ENCODE measurements around the gene RUNX2.
A peak's percentile ranks its signal among the peaks of the same experiment; 100 is the strongest.

Gene RUNX2

DNA sequence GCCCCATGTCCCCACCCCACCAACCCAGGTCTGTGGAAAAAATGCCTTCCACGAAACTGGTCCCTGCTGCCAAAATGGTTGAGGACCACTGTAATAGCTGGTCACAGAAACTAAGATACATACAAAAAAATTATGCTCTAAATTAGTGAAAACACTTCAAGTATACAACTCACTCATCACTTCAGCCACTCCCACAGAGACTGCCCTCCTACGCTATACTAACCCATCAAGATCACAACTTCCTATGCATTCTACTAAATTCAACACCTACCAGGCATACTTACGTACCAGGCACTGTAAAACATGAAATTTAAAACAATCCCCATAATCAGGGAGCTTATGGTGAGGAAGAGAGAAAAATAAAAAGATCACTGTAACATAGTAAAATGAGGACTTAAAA is 22.9 kb downstream of the RUNX2 start:
- H3K4me1 ChIP-seq (ENCODE audit: control insufficient read depth, insufficient read depth, low read length, unreplicated experiment), result no peaks in the 10 kb centered on the region
- no peak overlapping the region for H2AFZ ChIP-seq (ENCODE audit: low read length, unreplicated experiment)
- no peaks in the 10 kb centered on the region for H3K79me2 ChIP-seq (ENCODE audit: control insufficient read depth, insufficient read depth, low read length, unreplicated experiment)
- no peak overlapping the region for H3K4me3 ChIP-seq (ENCODE audit: low read depth, low read length)
- no peak overlapping the region for H3K27ac ChIP-seq (ENCODE audit: low read depth, low read length)
- H3K27me3 ChIP-seq (ENCODE audit: insufficient read depth, low read length), result no peaks in the 10 kb centered on the region
- H3K36me3 ChIP-seq (ENCODE audit: insufficient read depth, low read length), result no peaks in the 10 kb centered on the region; the same call in 1 of the 2 replicates

DNA sequence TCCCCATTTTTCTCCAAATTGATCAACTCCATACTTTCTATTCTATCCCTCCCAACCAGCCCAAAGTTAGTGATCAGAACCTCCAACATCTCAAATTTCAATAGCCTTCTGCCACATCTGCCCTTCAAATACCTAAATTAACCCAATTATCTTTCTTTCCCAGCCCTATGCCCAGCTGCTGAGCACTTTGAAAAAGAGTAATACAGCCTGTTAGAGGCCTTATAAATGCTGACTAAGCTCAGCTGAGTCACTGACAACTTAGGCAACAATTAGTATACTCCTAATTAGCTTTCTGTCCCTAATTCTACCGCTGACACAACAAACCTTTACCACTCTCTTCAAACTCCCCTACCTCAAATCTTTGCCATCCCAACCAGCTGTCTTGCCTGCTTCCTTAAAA is 23.5 kb downstream of the RUNX2 start:
- no peak overlapping the region for H3K27ac ChIP-seq (ENCODE audit: low read depth, low read length)
- H3K4me1 ChIP-seq (ENCODE audit: control insufficient read depth, insufficient read depth, low read length, unreplicated experiment), result no peaks in the 10 kb centered on the region
- H3K27me3 ChIP-seq (ENCODE audit: insufficient read depth, low read length), result no peaks in the 10 kb centered on the region
- H3K79me2 ChIP-seq (ENCODE audit: control insufficient read depth, insufficient read depth, low read length, unreplicated experiment), result no peaks in the 10 kb centered on the region
- H2AFZ ChIP-seq (ENCODE audit: low read length, unreplicated experiment), result no peak overlapping the region
- no peaks in the 10 kb centered on the region; the same call in 1 of the 2 replicates for H3K36me3 ChIP-seq (ENCODE audit: insufficient read depth, low read length)
- no peak overlapping the region for H3K4me3 ChIP-seq (ENCODE audit: low read depth, low read length)

DNA sequence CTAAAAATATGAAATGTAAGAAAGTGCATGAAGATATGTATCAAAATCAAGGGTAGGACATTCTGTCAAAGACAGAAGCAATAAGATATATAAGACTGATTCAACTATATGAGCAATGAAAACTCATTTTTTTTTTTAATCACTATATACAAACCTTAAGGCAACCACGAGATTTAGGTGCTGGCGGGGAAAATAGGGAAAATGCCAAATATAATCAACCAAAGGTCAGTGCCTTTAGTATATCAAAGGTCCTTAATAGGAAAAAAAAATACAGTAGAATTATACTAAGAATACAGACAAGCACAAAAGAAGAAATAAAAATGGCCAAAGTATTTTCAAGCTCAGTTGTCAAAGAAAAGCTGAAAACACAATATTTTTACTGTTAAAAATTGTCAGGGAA is 25.5 kb downstream of the RUNX2 start:
- H3K79me2 ChIP-seq (ENCODE audit: control insufficient read depth, insufficient read depth, low read length, unreplicated experiment), result no peaks in the 10 kb centered on the region
- no peaks in the 10 kb centered on the region for H3K4me1 ChIP-seq (ENCODE audit: control insufficient read depth, insufficient read depth, low read length, unreplicated experiment)
- H2AFZ ChIP-seq (ENCODE audit: low read length, unreplicated experiment), result no peak overlapping the region
- no peaks in the 10 kb centered on the region for H3K27me3 ChIP-seq (ENCODE audit: insufficient read depth, low read length)
- H3K36me3 ChIP-seq (ENCODE audit: insufficient read depth, low read length), result no peaks in the 10 kb centered on the region; the same call in 1 of the 2 replicates
- no peak overlapping the region for H3K4me3 ChIP-seq (ENCODE audit: low read depth, low read length)
- no peak overlapping the region for H3K27ac ChIP-seq (ENCODE audit: low read depth, low read length)

DNA sequence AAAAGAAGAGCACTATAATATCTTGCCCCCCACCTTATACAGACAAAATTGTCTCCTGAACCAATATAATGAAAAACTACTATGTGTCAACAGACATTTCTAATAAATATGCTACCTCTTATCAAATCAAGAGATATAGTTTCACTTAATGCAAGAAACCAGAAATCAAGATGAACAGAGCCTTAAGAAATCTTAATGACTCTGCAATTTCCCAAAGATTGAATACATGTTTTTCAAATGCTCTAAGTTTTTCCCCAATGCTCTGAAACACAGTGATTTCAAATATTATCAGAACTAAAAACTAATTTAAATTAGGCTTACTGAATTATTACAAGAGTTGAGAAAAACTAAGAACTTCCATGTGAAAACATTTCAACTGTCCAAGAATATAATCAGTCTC is 36.3 kb downstream of the RUNX2 start:
- H3K36me3 ChIP-seq (ENCODE audit: insufficient read depth, low read length), result no peaks in the 10 kb centered on the region
- no peak overlapping the region for H2AFZ ChIP-seq (ENCODE audit: low read length, unreplicated experiment)
- no peaks in the 10 kb centered on the region for H3K27me3 ChIP-seq (ENCODE audit: insufficient read depth, low read length)
- H3K27ac ChIP-seq (ENCODE audit: low read depth, low read length), result no peak overlapping the region
- H3K4me1 ChIP-seq (ENCODE audit: control insufficient read depth, insufficient read depth, low read length, unreplicated experiment), result no peaks in the 10 kb centered on the region
- H3K79me2 ChIP-seq (ENCODE audit: control insufficient read depth, insufficient read depth, low read length, unreplicated experiment), result no peaks in the 10 kb centered on the region
- H3K4me3 ChIP-seq (ENCODE audit: low read depth, low read length), result no peak overlapping the region

DNA sequence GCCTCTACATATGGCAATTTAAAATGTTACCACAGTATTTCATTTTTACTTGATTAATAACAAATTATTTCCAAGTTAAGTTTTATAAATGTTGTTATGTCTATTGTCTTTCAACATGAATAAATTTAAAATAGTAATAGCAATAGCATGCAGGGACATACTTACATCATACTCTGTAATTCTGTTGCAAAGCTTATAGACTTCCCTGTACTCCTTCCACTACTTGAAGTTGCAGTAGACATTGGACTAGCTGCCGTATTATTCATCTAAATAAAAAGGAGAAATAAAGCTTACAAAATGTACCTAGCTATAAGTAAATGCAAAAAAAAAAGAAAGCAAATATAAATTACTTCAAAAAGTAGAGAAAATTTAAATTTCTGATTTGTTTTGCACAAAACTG is 36.9 kb downstream of the RUNX2 start:
- H3K36me3 ChIP-seq (ENCODE audit: insufficient read depth, low read length), result no peaks in the 10 kb centered on the region
- no peaks in the 10 kb centered on the region for H3K4me1 ChIP-seq (ENCODE audit: control insufficient read depth, insufficient read depth, low read length, unreplicated experiment)
- no peaks in the 10 kb centered on the region for H3K27me3 ChIP-seq (ENCODE audit: insufficient read depth, low read length)
- no peak overlapping the region for H3K27ac ChIP-seq (ENCODE audit: low read depth, low read length)
- H2AFZ ChIP-seq (ENCODE audit: low read length, unreplicated experiment), result no peak overlapping the region
- H3K79me2 ChIP-seq (ENCODE audit: control insufficient read depth, insufficient read depth, low read length, unreplicated experiment), result no peaks in the 10 kb centered on the region
- no peak overlapping the region for H3K4me3 ChIP-seq (ENCODE audit: low read depth, low read length)

DNA sequence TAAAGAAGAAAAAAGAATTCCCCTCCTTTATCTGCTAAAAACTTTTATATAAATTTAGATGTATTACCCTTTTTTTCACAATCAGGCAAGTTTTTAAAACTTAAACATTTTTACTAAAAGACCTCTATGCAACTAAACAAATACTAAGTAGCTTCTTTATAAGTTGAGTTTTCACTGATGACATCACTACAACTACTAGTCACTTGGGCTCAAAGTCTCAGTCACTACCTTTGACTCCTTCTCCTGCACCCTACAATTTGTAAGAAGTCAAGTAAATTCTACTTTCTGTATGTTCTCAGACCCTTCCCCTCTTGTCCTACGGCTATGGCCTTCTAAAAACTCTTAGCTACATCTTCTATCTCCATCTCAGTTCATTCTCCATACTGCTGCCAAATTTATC is 38.4 kb downstream of the RUNX2 start:
- H3K4me3 ChIP-seq (ENCODE audit: low read depth, low read length), result no peak overlapping the region
- H2AFZ ChIP-seq (ENCODE audit: low read length, unreplicated experiment), result no peak overlapping the region
- H3K36me3 ChIP-seq (ENCODE audit: insufficient read depth, low read length), result no peaks in the 10 kb centered on the region
- no peak overlapping the region for H3K27ac ChIP-seq (ENCODE audit: low read depth, low read length)
- H3K79me2 ChIP-seq (ENCODE audit: control insufficient read depth, insufficient read depth, low read length, unreplicated experiment), result no peaks in the 10 kb centered on the region
- H3K27me3 ChIP-seq (ENCODE audit: insufficient read depth, low read length), result no peaks in the 10 kb centered on the region
- no peaks in the 10 kb centered on the region for H3K4me1 ChIP-seq (ENCODE audit: control insufficient read depth, insufficient read depth, low read length, unreplicated experiment)

DNA sequence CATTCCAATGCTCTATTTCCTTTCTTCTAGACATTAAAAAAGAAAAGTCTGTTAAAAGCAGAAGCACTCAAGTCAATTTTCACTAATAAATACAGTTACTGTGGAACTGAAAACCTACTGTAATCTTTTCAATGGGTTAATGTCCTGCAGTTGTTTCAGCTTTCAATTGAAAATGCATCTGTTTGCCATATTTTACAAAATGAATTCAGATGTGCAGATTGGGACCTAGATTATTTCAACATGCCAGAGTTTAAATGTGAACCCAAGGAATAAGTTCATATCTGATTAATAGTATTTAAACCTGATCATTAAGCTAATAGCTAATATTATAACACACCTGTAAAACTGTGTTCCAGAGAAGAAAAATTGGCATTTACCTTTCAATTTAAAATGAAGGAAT is 39.9 kb downstream of the RUNX2 start:
- H3K79me2 ChIP-seq (ENCODE audit: control insufficient read depth, insufficient read depth, low read length, unreplicated experiment), result peaks cover under 1% of the 10 kb centered on the region
- H3K27me3 ChIP-seq (ENCODE audit: insufficient read depth, low read length), result no peaks in the 10 kb centered on the region
- H3K27ac ChIP-seq (ENCODE audit: low read depth, low read length), result no peak overlapping the region
- no peaks in the 10 kb centered on the region for H3K4me1 ChIP-seq (ENCODE audit: control insufficient read depth, insufficient read depth, low read length, unreplicated experiment)
- H3K4me3 ChIP-seq (ENCODE audit: low read depth, low read length), result no peak overlapping the region
- no peaks in the 10 kb centered on the region for H3K36me3 ChIP-seq (ENCODE audit: insufficient read depth, low read length)
- H2AFZ ChIP-seq (ENCODE audit: low read length, unreplicated experiment), result no peak overlapping the region

DNA sequence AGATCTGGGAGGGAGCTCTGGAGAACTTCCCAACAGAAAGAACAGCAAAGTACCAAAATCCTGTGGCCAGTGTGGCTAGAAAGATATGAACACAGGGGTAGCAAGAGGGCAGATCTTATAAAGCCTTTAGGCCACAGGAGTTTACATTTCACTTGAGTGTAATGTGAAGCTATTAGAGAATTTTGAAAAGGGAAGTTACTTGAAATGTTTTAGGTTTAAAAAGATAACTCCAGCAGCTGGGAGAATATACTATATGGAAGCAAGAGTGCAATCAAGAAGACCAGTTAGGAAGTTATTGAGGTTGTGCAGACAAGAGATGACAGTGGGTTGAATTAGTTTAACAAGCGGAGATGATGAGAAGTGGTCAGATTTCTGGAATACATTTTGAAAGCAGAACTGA is 41.7 kb downstream of the RUNX2 start:
- Histone ChIP-seq H3K4me3 (ENCODE audit: low read depth, low read length) (no peak overlapping the region), H3K36me3 (ENCODE audit: insufficient read depth, low read length) (no peaks in the 10 kb centered on the region), H2AFZ (ENCODE audit: low read length, unreplicated experiment) (no peak overlapping the region), H3K27ac (ENCODE audit: low read depth, low read length) (no peak overlapping the region), H3K79me2 (ENCODE audit: control insufficient read depth, insufficient read depth, low read length, unreplicated experiment) (peaks cover 3% of the 10 kb centered on the region), H3K27me3 (ENCODE audit: insufficient read depth, low read length) (no peaks in the 10 kb centered on the region), H3K4me1 (ENCODE audit: control insufficient read depth, insufficient read depth, low read length, unreplicated experiment) (no peaks in the 10 kb centered on the region)

DNA sequence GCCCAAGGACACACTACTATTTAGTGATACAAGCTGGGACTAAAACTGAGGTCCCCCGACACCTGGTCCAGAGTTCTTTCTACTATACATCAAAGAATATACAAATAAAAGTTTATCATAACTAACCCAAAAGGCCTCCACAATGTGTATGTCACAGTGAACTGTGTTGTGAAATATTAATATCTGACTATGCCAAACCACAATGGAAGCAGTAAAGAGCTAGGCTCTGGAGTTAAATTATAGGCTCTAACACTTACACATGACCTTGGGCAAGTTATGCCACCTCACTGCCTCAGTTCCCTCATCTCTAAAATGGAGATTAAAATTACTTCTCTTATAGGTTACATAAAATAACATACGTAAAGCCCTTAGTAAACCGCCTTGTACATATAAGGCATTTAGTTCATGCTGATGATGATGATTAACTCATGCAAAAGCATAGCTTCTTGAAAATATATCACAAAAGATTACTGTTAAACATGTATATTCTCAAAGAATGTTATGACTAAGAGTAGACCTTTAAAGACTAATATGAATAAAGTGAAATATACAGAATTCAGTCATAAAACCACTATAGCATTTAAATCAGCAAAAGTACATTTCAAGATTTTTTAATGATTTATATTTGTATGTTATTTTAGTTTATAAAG is 43.9 kb downstream of the RUNX2 start:
- Histone ChIP-seq H3K36me3 (ENCODE audit: insufficient read depth, low read length) (no peaks in the 10 kb centered on the region), H2AFZ (ENCODE audit: low read length, unreplicated experiment) (no peak overlapping the region), H3K79me2 (ENCODE audit: control insufficient read depth, insufficient read depth, low read length, unreplicated experiment) (peaks cover 7% of the 10 kb centered on the region), H3K27ac (ENCODE audit: low read depth, low read length) (no peak overlapping the region), H3K27me3 (ENCODE audit: insufficient read depth, low read length) (no peaks in the 10 kb centered on the region), H3K4me3 (ENCODE audit: low read depth, low read length) (no peak overlapping the region), H3K4me1 (ENCODE audit: control insufficient read depth, insufficient read depth, low read length, unreplicated experiment) (peaks cover 5% of the 10 kb centered on the region)

DNA sequence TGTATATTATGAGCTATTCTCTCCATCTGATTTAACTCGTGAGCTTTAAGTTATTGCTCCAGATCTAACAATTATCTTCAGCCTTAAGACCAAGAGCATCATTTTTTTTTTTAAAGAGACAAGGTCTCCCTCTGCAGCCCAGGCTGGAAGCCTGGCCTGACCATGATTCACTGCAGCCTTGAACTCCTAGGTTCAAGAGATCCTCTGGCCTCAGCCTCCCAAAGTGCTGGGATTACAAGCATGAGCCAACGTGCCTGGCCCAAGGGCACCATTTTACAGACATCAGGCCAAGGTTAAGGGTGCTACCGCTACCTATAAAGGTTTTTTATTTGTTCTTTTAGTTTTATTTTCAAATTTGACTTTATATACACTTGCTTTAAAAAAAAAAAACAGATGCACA is 47.3 kb downstream of the RUNX2 start:
- peaks cover 11% of the 10 kb centered on the region for H3K4me1 ChIP-seq (ENCODE audit: control insufficient read depth, insufficient read depth, low read length, unreplicated experiment)
- no peak overlapping the region for H3K4me3 ChIP-seq (ENCODE audit: low read depth, low read length)
- H3K36me3 ChIP-seq (ENCODE audit: insufficient read depth, low read length), result no peaks in the 10 kb centered on the region
- no peak overlapping the region for H3K27ac ChIP-seq (ENCODE audit: low read depth, low read length)
- no peak overlapping the region for H2AFZ ChIP-seq (ENCODE audit: low read length, unreplicated experiment)
- peaks cover 12% of the 10 kb centered on the region for H3K79me2 ChIP-seq (ENCODE audit: control insufficient read depth, insufficient read depth, low read length, unreplicated experiment)
- H3K27me3 ChIP-seq (ENCODE audit: insufficient read depth, low read length), result no peaks in the 10 kb centered on the region

DNA sequence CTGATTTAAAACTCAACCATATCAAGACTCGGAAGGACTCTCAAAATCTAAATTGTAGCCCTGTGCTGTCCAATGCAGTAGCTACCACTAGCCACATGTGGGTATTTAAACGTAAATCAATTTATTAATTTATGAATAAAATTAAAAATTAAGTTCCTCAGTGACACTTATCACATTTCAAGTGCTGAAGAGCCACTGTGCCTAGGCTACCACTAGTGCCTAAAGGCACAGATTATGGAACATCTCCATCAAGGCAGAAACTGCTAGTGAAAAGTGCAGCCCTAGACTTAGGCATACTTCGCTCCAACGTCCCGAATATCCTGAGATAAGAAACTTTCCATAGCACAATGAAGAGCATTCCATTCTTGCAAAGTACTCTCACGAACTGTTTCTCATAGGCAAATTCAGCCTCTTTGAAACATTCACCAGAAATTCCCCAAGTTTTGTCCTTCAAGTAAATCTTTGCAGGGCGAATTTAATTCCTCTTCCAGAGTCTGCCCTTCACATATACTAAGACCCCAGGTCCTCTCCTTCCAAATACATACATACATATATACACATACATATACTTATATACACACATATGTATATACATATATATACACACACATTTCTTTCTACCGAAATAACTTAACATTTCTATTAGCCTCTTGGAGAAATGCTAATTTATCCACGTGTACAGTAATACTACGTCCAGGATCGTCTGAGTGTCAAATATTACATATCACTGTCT is 48.3 kb downstream of the RUNX2 start:
- peaks cover 12% of the 10 kb centered on the region for H3K79me2 ChIP-seq (ENCODE audit: control insufficient read depth, insufficient read depth, low read length, unreplicated experiment)
- H3K27ac ChIP-seq (ENCODE audit: low read depth, low read length), result peak overlapping the region; percentile 84; the same call in 1 of the 2 replicates
- H3K27me3 ChIP-seq (ENCODE audit: insufficient read depth, low read length), result no peaks in the 10 kb centered on the region
- H3K4me3 ChIP-seq (ENCODE audit: low read depth, low read length), result peak overlapping the region; percentile 80
- no peaks in the 10 kb centered on the region for H3K36me3 ChIP-seq (ENCODE audit: insufficient read depth, low read length)
- H3K4me1 ChIP-seq (ENCODE audit: control insufficient read depth, insufficient read depth, low read length, unreplicated experiment), result peaks cover 11% of the 10 kb centered on the region
- peak overlapping the region; percentile 73 for H2AFZ ChIP-seq (ENCODE audit: low read length, unreplicated experiment)
